Tibial artery (tissue), 4 donors: ENCODE data around the gene GPER1.

Source experiments
- DNase-seq, 2 donors: peaks; one replicate each; pipeline ENCODE4 v3.0.0-alpha.2; 2019
- H3K27ac ChIP-seq, 2 donors: fragments of 200-600 bp; sonication (generic) in 1 of 2; 1 replicate in 1 of 2; 2 replicates in 1 of 2; pipeline ENCODE4 v1.5.1; 2018 to 2019; ENCODE audit warnings: mild to moderate bottlenecking in 1 of 2
- H3K27me3 ChIP-seq, 2 donors: fragments of 200-600 bp; sonication (generic) in 1 of 2; one replicate each; pipeline versions ENCODE4 v1.5.1 to v1.6.0; 2016 to 2019
- H3K36me3 ChIP-seq, 3 donors: fragments of 200-600 bp; sonication (generic) in 2 of 3; one replicate each; pipeline ENCODE4 v1.5.1; 2016 to 2019; ENCODE audit warnings: mild to moderate bottlenecking in 2 of 3
- H3K4me1 ChIP-seq, 4 donors: fragments of 200-600 bp; sonication (generic) in 2 of 4; 1 replicate in 3 of 4; 2 replicates in 1 of 4; pipeline ENCODE4 v1.5.1; 2016 to 2019
- H3K4me3 ChIP-seq, 2 donors: fragments of 200-600 bp; sonication (generic) in 1 of 2; 1 replicate in 1 of 2; 2 replicates in 1 of 2; pipeline ENCODE4 v1.5.1; 2018 to 2019; ENCODE audit warnings: mild to moderate bottlenecking in 2 of 2
- H3K9me3 ChIP-seq, 3 donors: fragments of 200-600 bp; sonication (generic) in 1 of 3; one replicate each; pipeline ENCODE4 v1.5.1; 2016 to 2019
- CTCF ChIP-seq, 2 experiments: fragments of 200-600 bp in 1 of 2; fragments of 450-650 bp in 1 of 2; IDR thresholded peaks; one replicate each; pipeline ENCODE4 v1.5.1; 2017 to 2019; ENCODE audit warnings: antibody characterized with exemption in 2 of 2, mild to moderate bottlenecking in 1 of 2, moderate library complexity in 1 of 2
- intact Hi-C: fragments of 100-400 bp; cut with DNase I; formaldehyde crosslinking; loops from one replicate; pipeline ENCODE4 v1.15.0; 2023; ENCODE audit warnings: low total_unique reads

The GPER1 gene

GRCh38 chr7:1093916-1094508, 6.1 kb downstream of the GPER1 start:
- Histone ChIP-seq H3K36me3 (peaks cover 14 to 36% (median 21%) of the 10 kb centered on the region in 3 donors), H3K4me3 (no peak overlapping the region), H3K9me3 (no peaks in the 10 kb centered on the region), H3K4me1 (peaks cover 0 to 23% (median 17%) of the 10 kb centered on the region in 4 donors), H3K27ac (peak overlapping the region in 1 of 2 donors; percentile 81), H3K27me3 (no peaks in the 10 kb centered on the region)
- intact Hi-C loops, result no loop called here
- no peak for DNase-seq
- no peak for TF ChIP-seq CTCF (IDR thresholded peaks at IDR 0.05)

GRCh38 chr7:1094870-1095269, 7.0 kb downstream of the GPER1 start:
- peaks cover 0 to 23% (median 17%) of the 10 kb centered on the region in 4 donors for H3K4me1 ChIP-seq

GRCh38 chr7:1095621-1096155, 7.8 kb downstream of the GPER1 start:
- Histone ChIP-seq H3K27ac (peak overlapping the region; percentile 74 to 81), H3K4me3 (peak overlapping the region; percentile 35 to 49), H3K27me3 (no peaks in the 10 kb centered on the region), H3K9me3 (no peaks in the 10 kb centered on the region), H3K36me3 (peaks cover 14 to 36% (median 21%) of the 10 kb centered on the region in 3 donors), H3K4me1 (peaks cover 0 to 23% (median 17%) of the 10 kb centered on the region in 4 donors)
- intact Hi-C loops, result no loop called here
- DNase-seq, result peak; percentile 41 to 87
- TF ChIP-seq CTCF (IDR thresholded peaks at IDR 0.05), result peak in 1 of 2 experiments; percentile 11

More at GRCh38 chr7:1094870-1095269, 7.0 kb downstream of the GPER1 start:
- no peak for TF ChIP-seq CTCF (IDR thresholded peaks at IDR 0.05)
- H3K4me3 ChIP-seq, result no peak overlapping the region
- no peaks in the 10 kb centered on the region for H3K9me3 ChIP-seq
- peaks cover 14 to 36% (median 21%) of the 10 kb centered on the region in 3 donors for H3K36me3 ChIP-seq
- H3K27ac ChIP-seq, result peak overlapping the region; percentile 74 to 81
- H3K27me3 ChIP-seq, result no peaks in the 10 kb centered on the region
- DNase-seq, result no peak
- intact Hi-C loops, result no loop called here

- intact Hi-C loops, result no loop called here
- H3K27me3 ChIP-seq, result no peaks in the 10 kb centered on the region
- no peaks in the 10 kb centered on the region for H3K9me3 ChIP-seq
- H3K4me3 ChIP-seq, result peak overlapping the region; percentile 35 to 49
- no peak for TF ChIP-seq CTCF (IDR thresholded peaks at IDR 0.05)
- H3K27ac ChIP-seq, result peak overlapping the region; percentile 74 to 81
- DNase-seq, result peak in 1 of 2 donors; percentile 80
- peaks cover 0 to 26% (median 20%) of the 10 kb centered on the region in 4 donors for H3K4me1 ChIP-seq
- peaks cover 13 to 30% (median 18%) of the 10 kb centered on the region in 3 donors for H3K36me3 ChIP-seq
Observed at GRCh38 chr7:1096156-1097119, 8.5 kb downstream of the GPER1 start.

GRCh38 chr7:1097120-1097504, 9.2 kb downstream of the GPER1 start:
- no peak for DNase-seq
- Histone ChIP-seq H3K27me3 (no peaks in the 10 kb centered on the region), H3K36me3 (peaks cover 6 to 24% (median 12%) of the 10 kb centered on the region in 3 donors), H3K9me3 (no peaks in the 10 kb centered on the region), H3K4me1 (peaks cover 0 to 33% (median 24%) of the 10 kb centered on the region in 4 donors), H3K4me3 (no peak overlapping the region), H3K27ac (peak overlapping the region in 1 of 2 donors; percentile 74)
- TF ChIP-seq CTCF (IDR thresholded peaks at IDR 0.05), result no peak
- intact Hi-C loops, result no loop called here
